Body of pancreas (tissue), 4 donors: ENCODE results near the gene SLC25A10. TPM values are rescaled to one million over a fixed set of nuclear protein-coding genes. Genes with fewer than 3 reads are reported as not detected.

Source experiments
- ATAC-seq: fragments of 150-250 bp; one replicate; pipeline ENCODE4 v1.9.1; 2016
- DNase-seq, 4 donors: peaks; one replicate each; pipeline ENCODE4 v3.0.0-alpha.2; 2019
- H3K27ac ChIP-seq, 4 donors: fragments of 200-600 bp; sonication (generic); 1 replicate in 3 of 4; 2 replicates in 1 of 4; pipeline versions ENCODE4 v1.5.1 to v1.6.1; 2016 to 2019; ENCODE audit warnings: mild to moderate bottlenecking in 1 of 4, mixed read lengths in 1 of 4, moderate library complexity in 1 of 4
- H3K27me3 ChIP-seq, 2 donors: fragments of 200-600 bp; sonication (generic); one replicate each; pipeline ENCODE4 v1.6.0; 2016; ENCODE audit warnings: mild to moderate bottlenecking in 1 of 2
- H3K36me3 ChIP-seq, 2 donors: fragments of 200-600 bp; sonication (generic); replicated peaks in 1 of 2; 2 replicates each; pipeline ENCODE4 v1.5.1; 2016; ENCODE audit warnings: low read depth in 2 of 2; ENCODE audit not compliant: insufficient read depth in 1 of 2
- H3K4me1 ChIP-seq: fragments of 200-600 bp; sonication (generic); one replicate; pipeline ENCODE4 v1.6.0; 2016
- H3K4me3 ChIP-seq, 2 donors: fragments of 200-600 bp; sonication (generic); 1 replicate in 1 of 2; 2 replicates in 1 of 2; pipeline ENCODE4 v1.5.1; 2016 to 2019
- H3K9me3 ChIP-seq, 3 donors: fragments of 200-600 bp; sonication (generic); 1 replicate in 2 of 3; 2 replicates in 1 of 3; pipeline ENCODE4 v1.5.1; 2016
- POLR2A ChIP-seq, 3 donors: fragments of 450-650 bp; IDR thresholded peaks; one replicate each; pipeline ENCODE4 v1.6.1; 2016; ENCODE audit warnings: antibody characterized with exemption in 3 of 3, mild to moderate bottlenecking in 2 of 3
- WGBS, 2 donors: methylation state at CpG; one replicate each; pipeline ENCODE4 v1.1.5; 2017; 5-methylcytosine and 5-hydroxymethylcytosine counted together
- intact Hi-C: fragments of 100-400 bp; cut with DNase I; formaldehyde crosslinking; loops from one replicate; pipeline ENCODE4 v1.15.1; 2023
- total RNA-seq, 2 donors: library from RNA; depleted of rRNA; stranded (reverse); fragments of >200 nt; gene quantifications; one replicate each; pipeline ENCODE4 v1.1.0, GENCODE V29; 2016
- TF ChIP-seq, protein P1 (sequence below), 7 experiments: fragments of 450-650 bp in 4 of 7; fragments of 200-600 bp in 3 of 7; sonication (generic) in 3 of 7; IDR thresholded peaks; one replicate each; pipeline ENCODE4 v1.5.1; 2016 to 2019; ENCODE audit warnings: antibody characterized with exemption in 7 of 7

The SLC25A10 gene
- total RNA-seq, 2 donors from 2014 or later = 15.8 to 18.9 TPM

DNA sequence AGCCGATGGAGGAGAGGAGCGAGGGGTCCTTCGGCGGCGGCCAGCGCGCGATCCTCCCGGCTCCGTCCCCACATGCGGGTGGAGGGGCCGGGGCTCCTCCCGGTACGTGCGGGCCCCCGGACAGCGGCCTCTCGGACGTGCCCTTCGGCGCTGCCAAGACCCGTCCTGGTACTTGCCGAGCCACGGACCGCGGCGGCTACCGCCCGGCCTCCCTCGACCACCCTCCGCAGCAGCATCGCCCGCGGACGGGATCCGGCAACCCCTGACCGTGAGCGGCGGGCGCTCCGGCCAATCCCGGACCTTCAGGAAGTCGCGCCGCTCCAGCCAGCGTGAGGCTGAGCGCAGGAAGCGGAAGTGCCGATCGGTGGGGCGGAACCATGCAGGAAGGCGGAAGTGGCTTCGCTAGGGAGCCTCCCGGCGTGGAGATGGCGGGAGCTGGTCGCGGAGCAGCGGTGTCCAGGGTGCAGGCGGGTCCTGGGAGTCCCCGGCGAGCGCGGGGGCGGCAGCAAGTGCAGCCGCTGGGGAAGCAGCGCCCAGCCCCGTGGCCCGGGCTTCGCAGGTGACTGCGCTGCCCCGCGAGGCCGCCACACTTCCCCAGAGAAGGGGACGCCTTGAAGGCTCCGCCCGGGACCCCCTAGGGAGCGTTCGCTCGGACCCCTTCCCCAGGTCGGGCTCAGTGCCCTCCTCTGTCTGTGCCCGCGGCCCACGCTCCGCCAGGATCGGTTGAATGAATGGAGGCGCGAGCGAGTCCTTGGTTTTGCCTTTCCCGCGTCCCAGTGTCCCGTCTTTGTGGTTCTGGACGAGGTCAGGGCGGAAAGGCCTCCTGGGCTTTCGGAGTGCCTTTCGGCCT is 45.5 kb upstream of the SLC25A10 start, which contains the start of the genes CCDC137 and OXLD1:
TSS of gene CCDC137 (plus strand) at position 396 of the 850 bp plus-strand sequence. CDS start at position 426, 30 bp downstream.
TSS of gene OXLD1 (minus strand) at position 264 of the 850 bp plus-strand sequence. CDS start at position 236, 28 bp downstream.
- Histone ChIP-seq H3K4me1 (peaks cover 19% of the 10 kb centered on the region), H3K27ac (peak within 1 kb of the TSS; percentile 63 to 88 (median 79)), H3K9me3 (no peaks in the 10 kb centered on the region), H3K4me3 (peak within 1 kb of the TSS; percentile 75 to 80), H3K36me3 (peaks cover 0 to 6% of the 10 kb centered on the region in 2 donors), H3K27me3 (no peaks in the 10 kb centered on the region)
- TF ChIP-seq, protein P1, sequence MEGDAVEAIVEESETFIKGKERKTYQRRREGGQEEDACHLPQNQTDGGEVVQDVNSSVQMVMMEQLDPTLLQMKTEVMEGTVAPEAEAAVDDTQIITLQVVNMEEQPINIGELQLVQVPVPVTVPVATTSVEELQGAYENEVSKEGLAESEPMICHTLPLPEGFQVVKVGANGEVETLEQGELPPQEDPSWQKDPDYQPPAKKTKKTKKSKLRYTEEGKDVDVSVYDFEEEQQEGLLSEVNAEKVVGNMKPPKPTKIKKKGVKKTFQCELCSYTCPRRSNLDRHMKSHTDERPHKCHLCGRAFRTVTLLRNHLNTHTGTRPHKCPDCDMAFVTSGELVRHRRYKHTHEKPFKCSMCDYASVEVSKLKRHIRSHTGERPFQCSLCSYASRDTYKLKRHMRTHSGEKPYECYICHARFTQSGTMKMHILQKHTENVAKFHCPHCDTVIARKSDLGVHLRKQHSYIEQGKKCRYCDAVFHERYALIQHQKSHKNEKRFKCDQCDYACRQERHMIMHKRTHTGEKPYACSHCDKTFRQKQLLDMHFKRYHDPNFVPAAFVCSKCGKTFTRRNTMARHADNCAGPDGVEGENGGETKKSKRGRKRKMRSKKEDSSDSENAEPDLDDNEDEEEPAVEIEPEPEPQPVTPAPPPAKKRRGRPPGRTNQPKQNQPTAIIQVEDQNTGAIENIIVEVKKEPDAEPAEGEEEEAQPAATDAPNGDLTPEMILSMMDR (IDR thresholded peaks at IDR 0.05) = no peak
- peak; percentile 76 to 88 (median 88) for TF ChIP-seq POLR2A (IDR thresholded peaks at IDR 0.05)
- 0% methylated on average over 2 to 89 of the region's 96 CpGs for WGBS, 2 donors
- intact Hi-C loops = no loop called here
- peak; percentile 95 to 97 (median 96) for DNase-seq
- peak; percentile 98 for ATAC-seq

DNA sequence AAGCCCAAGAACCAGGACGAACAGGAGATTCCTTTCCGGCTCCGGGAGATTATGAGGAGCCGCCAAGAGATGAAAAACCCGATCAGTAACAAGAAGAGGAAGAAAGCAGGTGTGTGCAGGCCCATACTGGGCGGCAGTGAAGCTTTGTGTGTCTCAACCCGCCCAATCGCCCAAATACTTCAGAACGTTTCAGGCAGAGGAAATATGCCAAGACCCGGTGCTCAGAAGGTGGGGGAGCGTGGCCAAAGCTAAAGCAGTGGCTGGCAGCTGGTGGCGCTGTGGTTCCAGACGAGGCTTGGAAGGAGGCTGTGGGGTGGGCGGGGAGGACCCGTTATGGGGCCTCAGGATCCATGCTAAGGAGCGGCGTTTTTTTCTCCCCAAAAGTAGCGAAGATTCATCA is 44.3 kb upstream of the SLC25A10 start:
- Histone ChIP-seq H3K9me3 (no peaks in the 10 kb centered on the region), H3K36me3 (peaks cover 0 to 17% of the 10 kb centered on the region in 2 donors), H3K4me1 (peaks cover 19% of the 10 kb centered on the region), H3K27me3 (no peaks in the 10 kb centered on the region), H3K27ac (no peak overlapping the region), H3K4me3 (no peak overlapping the region)
- ATAC-seq (no peak), DNase-seq (no peak)
- intact Hi-C loops = no loop called here
- WGBS, 2 donors = 79 to 83% methylated on average over 18 of the region's 18 CpGs
- TF ChIP-seq POLR2A (IDR thresholded peaks at IDR 0.05) = no peak
- TF ChIP-seq, protein P1 (IDR thresholded peaks at IDR 0.05) = no peak

DNA sequence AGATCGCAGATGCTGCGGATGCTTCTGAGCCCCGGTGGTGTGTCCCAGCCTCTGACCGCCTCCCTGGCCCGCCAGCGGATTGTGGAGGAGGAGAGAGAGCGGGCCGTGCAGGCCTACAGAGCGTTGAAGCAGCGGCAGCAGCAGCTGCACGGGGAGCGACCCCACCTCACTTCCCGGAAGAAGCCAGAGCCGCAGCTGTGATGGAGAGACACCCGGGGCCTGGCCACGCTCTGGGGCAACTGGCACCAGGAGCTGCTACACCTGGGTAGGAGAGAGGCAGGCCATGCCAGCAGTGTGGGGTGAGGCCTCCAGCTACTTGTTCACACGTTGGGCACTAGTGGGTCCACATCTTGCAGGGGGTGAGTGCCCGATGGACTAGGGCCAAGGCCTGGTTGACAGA is 39.6 kb upstream of the SLC25A10 start:
- H3K4me1 ChIP-seq = peaks cover 5% of the 10 kb centered on the region
- H3K27me3 ChIP-seq = no peaks in the 10 kb centered on the region
- H3K27ac ChIP-seq = no peak overlapping the region
- 91% methylated on average over 15 to 18 of the region's 18 CpGs for WGBS, 2 donors
- intact Hi-C loops = no loop called here
- DNase-seq (no peak), ATAC-seq (no peak)
- peaks cover 0 to 20% of the 10 kb centered on the region in 2 donors for H3K36me3 ChIP-seq
- H3K4me3 ChIP-seq = no peak overlapping the region
- H3K9me3 ChIP-seq = no peaks in the 10 kb centered on the region
- TF ChIP-seq POLR2A (IDR thresholded peaks at IDR 0.05) = no peak
- TF ChIP-seq, protein P1 (IDR thresholded peaks at IDR 0.05) = no peak

DNA sequence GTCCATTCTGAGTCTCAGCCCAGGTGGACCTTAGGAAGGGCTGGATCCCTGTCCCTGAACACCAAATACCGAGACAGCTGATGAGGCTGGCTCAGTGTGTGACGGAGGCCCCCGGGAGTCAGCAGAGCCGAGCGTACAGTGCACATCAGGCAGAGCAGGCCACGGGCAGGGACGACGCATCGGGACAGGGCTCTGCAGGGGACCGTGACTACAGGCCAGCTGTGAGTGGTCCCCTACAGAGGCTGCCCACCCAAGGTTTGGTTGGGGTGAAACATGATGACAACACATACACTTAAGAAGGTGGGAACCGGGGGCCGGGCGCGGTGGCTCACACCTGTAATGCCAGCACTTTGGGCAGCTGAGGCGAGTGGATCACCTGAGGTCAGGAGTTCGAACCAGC is 39.1 kb upstream of the SLC25A10 start:
- Histone ChIP-seq H3K9me3 (no peaks in the 10 kb centered on the region), H3K27ac (no peak overlapping the region), H3K4me1 (peaks cover under 1% of the 10 kb centered on the region), H3K27me3 (no peaks in the 10 kb centered on the region), H3K4me3 (no peak overlapping the region), H3K36me3 (peaks cover 0 to 20% of the 10 kb centered on the region in 2 donors)
- intact Hi-C loops = no loop called here
- WGBS, 2 donors = 88 to 96% methylated on average over 14 to 16 of the region's 16 CpGs
- ATAC-seq (no peak), DNase-seq (no peak)
- TF ChIP-seq, protein P1 (IDR thresholded peaks at IDR 0.05) = no peak
- TF ChIP-seq POLR2A (IDR thresholded peaks at IDR 0.05) = no peak
